ENCODE measurements around the gene RNPC3.
"Not testable (repeated sequence)": the region's sequence is repeated elsewhere in the genome, so short reads cannot be mapped to it uniquely, and the experiment has no call there.

The RNPC3 gene

DNA sequence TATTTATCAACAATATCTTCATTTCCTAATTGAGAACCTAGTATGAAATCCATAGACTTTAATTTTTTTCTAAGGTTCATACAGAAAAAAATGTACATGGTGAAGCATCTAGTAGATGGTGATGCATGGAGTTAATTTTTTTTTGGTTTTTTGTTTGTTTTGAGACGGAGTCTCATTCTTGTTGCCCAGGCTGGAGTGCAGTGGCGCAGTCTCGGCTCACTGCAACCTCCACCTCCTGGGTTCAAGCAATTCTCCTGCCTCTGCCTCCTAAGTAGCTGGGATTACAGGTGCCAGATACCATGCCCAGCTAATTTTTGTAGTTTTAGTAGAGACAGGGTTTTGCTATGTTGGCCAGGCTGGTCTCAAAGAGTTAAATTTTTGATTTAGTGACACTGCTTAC is 35.6 kb downstream of the RNPC3 start:
- DNase-seq, result not testable (repeated sequence)

DNA sequence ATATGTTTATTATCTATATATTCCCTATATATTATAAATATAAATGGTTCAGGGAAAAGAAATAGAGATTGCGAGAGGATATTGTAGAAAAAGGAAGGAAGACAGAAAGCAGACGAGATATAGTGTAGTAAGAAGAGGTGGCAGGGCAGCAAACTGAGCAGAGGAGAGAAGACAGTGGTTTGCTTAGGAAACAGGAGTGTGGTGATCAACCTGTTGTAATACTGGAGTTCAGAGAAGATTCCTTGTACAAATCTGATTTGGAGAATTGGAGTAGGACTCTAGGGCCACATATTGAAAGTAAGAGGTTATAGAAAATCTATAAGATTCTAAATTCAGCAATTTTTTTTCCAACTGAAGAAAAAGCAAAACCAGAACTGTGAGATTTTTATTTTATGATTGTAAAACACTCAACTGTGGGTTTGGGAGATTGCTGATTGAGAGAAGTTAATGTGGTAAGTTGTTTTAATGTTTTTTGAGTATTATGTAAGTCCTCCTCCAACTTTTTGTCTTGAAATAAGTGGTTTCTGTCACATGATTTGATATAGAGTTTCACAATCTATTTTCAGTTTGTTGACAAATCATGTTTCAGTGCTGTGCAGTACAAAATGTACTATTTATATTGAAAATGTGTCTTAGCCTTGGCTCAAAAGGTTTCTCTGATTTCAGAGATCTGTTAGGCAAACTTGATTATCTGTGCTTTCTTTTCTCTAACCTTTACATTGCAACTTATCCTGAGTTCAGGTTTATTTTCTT is 36.3 kb downstream of the RNPC3 start:
- DNase-seq, result no peak

DNA sequence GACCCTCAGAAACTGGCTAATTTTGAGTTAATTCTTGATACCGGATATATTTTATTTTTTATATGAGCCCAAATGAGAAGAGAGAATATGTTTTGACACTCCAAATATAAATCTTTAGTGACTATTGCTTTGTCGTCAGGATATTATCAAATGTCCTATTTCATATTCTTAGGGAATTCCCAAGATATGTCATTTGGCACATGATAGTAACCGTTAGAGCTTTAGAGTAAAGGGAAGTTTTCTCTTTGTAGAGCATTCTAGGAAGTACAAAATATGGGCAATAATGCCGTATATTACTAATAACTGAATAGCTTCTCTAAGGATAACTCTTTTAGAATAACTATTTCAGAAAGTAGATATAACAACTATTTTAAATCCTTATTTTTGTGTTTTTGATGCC is 37.6 kb downstream of the RNPC3 start:
- no peak for DNase-seq

DNA sequence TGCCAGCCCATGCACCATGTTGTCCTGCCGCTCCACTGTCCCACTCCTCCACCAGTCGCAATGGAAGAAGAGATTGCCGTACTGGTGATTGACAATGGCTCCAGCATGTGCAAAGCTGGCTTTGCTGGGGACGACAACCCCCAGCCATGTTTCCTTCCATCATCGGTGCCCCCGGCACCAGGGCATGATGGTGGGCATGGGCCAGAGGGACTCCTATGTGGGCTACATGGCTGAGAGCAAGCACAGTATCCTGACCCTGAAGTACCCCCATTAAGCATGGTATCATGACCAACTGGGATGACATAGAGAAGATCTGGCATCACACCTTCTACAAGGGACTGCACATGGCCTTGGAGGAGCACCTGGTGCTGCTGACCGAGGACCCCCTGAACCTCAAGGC is 44.0 kb downstream of the RNPC3 start:
- no peak for DNase-seq

DNA sequence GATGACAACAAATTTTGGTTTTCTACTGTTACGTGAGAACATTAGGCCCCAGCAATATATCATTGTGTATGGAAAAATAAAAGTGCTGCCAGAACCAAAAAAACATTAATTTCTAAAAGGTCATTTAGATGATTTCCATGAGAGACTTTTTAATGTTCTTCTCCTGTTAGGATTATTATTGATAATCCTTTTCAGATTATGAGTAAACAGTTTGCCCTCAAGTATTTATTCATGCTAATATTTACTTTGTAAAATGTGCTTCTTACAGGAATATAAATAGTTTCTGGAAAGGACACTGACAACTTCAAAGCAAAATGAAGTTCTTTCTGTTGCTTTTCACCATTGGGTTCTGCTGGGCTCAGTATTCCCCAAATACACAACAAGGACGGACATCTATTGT is 45.8 kb downstream of the RNPC3 start, which contains the start of gene AMY2B:
TSS of gene AMY2B (plus strand) at position 301 of the 400 bp plus-strand sequence. CDS start at position 315, 14 bp downstream.
- not testable (repeated sequence) for DNase-seq

DNA sequence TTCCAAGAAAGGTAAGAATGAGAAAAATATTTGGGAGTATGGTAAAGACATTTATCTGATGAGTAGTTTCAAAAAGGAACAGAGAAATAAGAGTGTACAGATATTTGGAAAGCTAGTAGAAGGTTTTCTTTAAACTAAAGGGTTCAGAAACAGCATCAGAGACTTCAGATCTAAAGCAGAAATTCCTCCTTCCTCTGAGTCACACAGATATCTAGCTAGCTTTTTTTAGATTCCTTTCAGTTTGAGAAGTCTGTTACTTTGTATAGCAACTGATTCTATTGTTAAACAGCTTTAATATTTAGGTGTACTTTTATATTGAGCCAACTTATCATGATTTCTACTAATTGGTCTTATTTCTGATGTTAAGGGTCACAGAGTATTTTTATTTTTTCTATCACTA is 50.6 kb downstream of the RNPC3 start:
- DNase-seq, result no peak

DNA sequence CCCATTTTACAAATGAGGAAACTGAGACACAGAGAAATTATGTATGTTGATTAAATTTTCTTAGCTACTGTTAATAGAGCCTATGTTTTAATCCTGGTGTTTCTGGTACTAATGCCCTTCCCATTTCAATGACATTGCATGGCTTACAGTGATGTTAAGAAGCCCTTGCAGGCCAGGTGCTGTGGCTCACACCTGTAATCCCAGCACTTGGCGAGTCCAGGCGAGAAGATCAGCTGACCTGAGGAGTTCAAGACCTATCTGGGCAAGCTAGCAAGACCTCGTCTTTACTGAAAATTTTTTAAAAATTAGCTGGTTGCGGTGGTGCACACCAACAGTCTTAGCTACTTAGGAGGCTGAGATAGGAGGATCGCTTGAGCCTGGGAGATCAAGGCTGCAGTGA is 51.3 kb downstream of the RNPC3 start:
- DNase-seq, result not testable (repeated sequence)

DNA sequence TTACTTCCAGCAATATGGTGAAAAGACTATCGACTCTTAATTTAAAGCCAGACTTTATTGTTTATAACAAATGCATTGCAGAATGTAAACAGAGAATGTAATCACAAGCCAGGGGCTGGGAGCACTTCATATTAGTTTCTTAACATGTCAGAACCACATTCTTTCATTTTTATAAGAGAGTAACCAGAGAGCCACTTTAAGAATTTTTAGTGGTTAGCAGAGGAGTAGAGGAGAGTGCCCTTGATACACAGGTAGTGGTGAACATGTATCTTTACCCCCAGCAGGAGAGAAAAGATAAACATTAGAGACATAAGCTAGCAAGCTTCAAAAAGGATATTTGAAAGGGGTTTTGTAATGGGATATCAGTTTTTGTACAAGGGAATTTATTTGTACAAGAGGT is 57.0 kb downstream of the RNPC3 start:
- no peak for DNase-seq

DNA sequence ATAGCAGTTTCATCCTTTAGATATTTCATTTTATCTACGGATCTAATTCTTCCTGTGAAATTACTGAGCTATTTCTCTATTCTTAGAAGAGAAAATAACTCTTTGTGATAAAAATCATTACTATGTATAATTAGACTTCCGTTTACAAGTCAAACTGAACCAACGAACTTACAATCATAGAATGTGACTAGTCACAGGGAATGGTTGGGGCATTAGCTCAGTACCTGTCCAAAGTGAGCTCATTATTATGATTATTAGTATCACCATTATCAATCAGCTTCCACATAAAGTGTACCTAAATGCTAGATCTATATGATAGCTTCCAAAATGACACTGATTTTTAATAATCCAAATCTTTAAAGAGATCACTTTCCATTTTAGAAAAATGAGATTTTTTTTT is 58.4 kb downstream of the RNPC3 start:
- no peak for DNase-seq

DNA sequence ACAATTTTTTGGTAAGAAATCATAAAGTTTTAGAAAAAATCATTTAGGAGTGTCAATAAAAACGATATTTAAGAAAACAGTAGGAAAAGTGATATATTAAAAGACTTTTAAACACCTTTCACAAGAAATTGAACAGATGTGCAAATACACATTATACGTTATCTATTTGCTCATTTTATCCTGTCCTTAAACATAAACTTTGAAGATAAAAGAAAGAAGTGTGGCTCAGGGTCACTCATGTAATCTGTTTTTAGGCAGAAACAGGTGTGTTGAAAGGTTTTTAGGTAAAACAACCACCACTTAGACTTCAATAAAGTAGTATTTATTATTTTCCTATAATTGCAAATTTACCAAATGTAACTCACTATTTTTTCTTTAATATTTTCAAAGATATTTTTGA is 59.0 kb downstream of the RNPC3 start:
- no peak for DNase-seq

DNA sequence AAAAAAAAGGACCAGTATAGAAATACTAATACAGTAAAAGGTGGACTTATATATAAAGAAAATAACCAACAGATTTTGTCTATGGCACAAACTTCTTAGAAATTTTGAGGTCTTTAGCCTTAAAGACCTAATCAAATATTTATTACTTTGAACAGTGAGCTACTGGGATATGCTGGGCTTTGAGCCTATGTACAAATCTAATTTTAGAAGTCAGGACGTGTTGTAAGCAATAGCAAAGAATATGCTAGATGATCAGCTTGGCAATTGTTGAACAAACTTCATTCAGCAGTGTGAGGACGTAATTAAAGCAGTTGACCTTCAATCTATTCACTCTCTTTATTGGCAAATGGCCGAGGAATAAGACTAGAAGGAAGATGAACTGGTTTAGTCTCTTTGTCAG is 77.2 kb downstream of the RNPC3 start:
- DNase-seq, result not testable (repeated sequence)
